ENCODE data around the gene HELLS.

GRCh38 chr10:94496010-94496409, 49.6 kb upstream of the HELLS start:
- TF ChIP-seq CTCF (IDR thresholded peaks at IDR 0.05), result no peak
- TF ChIP-seq ZFX (IDR thresholded peaks at IDR 0.05; ENCODE audit: borderline replicate concordance), result no peak
